HCT116 (cell line): Measurements from ENCODE around the gene SH2D7. TPM values are rescaled to one million over a fixed set of nuclear protein-coding genes. Genes with fewer than 3 reads are reported as not detected.

Source experiments
- ATAC-seq: fragments of 200-7000 bp; cut with Tn5 transposase; 2 replicates; pipeline ENCODE4 v1.9.1; 2020; ENCODE audit warnings: mild to moderate bottlenecking, moderate library complexity
- BruUV-seq: library from RNA; stranded (reverse); fragments of 400-500 nt; replicated peaks from 2 replicates; lab custom pipeline; 2021; lab: Mats Ljungman, UMichigan
- CTCF ChIA-PET: fragments of 300-600 bp; sonication (Branson Sonifier 250); formaldehyde crosslinking; loops from one replicate; lab custom pipeline; 2021; ENCODE audit warnings: antibody characterized with exemption; lab: Charles Lee
- POLR2A ChIA-PET: fragments of 300-600, 350-600 bp; sonication (Branson Sonifier 250); formaldehyde crosslinking; loops from one replicate; lab custom pipeline; 2021; ENCODE audit warnings: antibody characterized with exemption; lab: Charles Lee
- RAD21 ChIA-PET, 2 experiments: fragments of 300-600 bp; sonication (Branson Sonifier 250); formaldehyde crosslinking; loops; one replicate each; lab custom pipeline; 2023; ENCODE audit warnings: low total read pairs in 2 of 2; ENCODE audit not compliant: uncharacterized antibody in 2 of 2, unreplicated experiment in 2 of 2, low non-redundant PET in 1 of 2; lab: Charles Lee
- DNase-seq: peaks from one replicate; pipeline ENCODE4 v3.0.0-alpha.2; 2010; ENCODE audit warnings: low read depth, low spot score
- H2AFZ ChIP-seq: fragments of 200-600 bp; shearing (Covaris generic), sonication (generic); 2 replicates; pipeline ENCODE4 v1.6.1; 2017; ENCODE audit warnings: low read depth, mixed run types, mixed read lengths, antibody characterized with exemption, low read length; ENCODE audit not compliant: poor library complexity, severe bottlenecking
- H3K27ac ChIP-seq: 2 replicates; pipeline ENCODE4 v1.5.1; 2012; ENCODE audit warnings: low read depth, low read length
- H3K27me3 ChIP-seq: fragments of 200-600 bp; sonication (generic); 2 replicates; pipeline ENCODE4 v1.6.1; 2016; ENCODE audit warnings: mixed run types, low read length, mixed read lengths; ENCODE audit not compliant: insufficient read depth
- H3K36me3 ChIP-seq, 2 experiments: fragments of 200-500 bp in 1 of 2; fragments of 200-600 bp in 1 of 2; sonication (Bioruptor generic) in 1 of 2; sonication (generic) in 1 of 2; 2 replicates each; pipeline versions ENCODE4 v1.5.1 to v1.6.1; 2014 to 2016; ENCODE audit warnings: low read length in 2 of 2, inconsistent platforms in 1 of 2, mixed read lengths in 1 of 2, mixed run types in 1 of 2; ENCODE audit not compliant: insufficient read depth in 2 of 2, control insufficient read depth in 1 of 2
- H3K4me1 ChIP-seq, 2 experiments: fragments of 200-600 bp in 1 of 2; sonication (generic) in 1 of 2; 2 replicates each; pipeline versions ENCODE4 v1.5.1 to v1.6.1; 2012 to 2017; ENCODE audit warnings: low read length in 2 of 2, inconsistent platforms in 1 of 2, mild to moderate bottlenecking in 1 of 2, mixed read lengths in 1 of 2, mixed run types in 1 of 2, moderate library complexity in 1 of 2; ENCODE audit not compliant: insufficient read depth in 2 of 2, control insufficient read depth in 1 of 2
- H3K4me2 ChIP-seq: fragments of 200-600 bp; sonication (generic); 2 replicates; pipeline ENCODE4 v1.6.1; 2017; ENCODE audit warnings: mixed run types, low read length, mixed read lengths
- H3K4me3 ChIP-seq, 2 experiments: fragments of 200-600 bp in 1 of 2; sonication (generic) in 1 of 2; replicated peaks in 1 of 2; 2 replicates each; pipeline ENCODE4 v1.5.1; 2011 to 2016; ENCODE audit warnings: low read length in 2 of 2, control low read depth in 1 of 2, low read depth in 1 of 2, mild to moderate bottlenecking in 1 of 2, mixed read lengths in 1 of 2, mixed run types in 1 of 2
- H3K79me2 ChIP-seq: fragments of 200-600 bp; sonication (generic); 2 replicates; pipeline ENCODE4 v1.6.1; 2017; ENCODE audit warnings: mild to moderate bottlenecking, mixed run types, low read length, moderate library complexity, mixed read lengths; ENCODE audit not compliant: insufficient read depth
- H3K9ac ChIP-seq: fragments of 200-600 bp; sonication (generic); 2 replicates; pipeline ENCODE4 v1.6.1; 2016; ENCODE audit warnings: low read length, mixed read lengths
- H3K9me2 ChIP-seq: fragments of 200-600 bp; sonication (generic), shearing (Covaris generic); 2 replicates; pipeline ENCODE4 v1.6.1; 2017; ENCODE audit warnings: mixed run types, mild to moderate bottlenecking, moderate library complexity; ENCODE audit not compliant: insufficient read depth
- H3K9me3 ChIP-seq, 2 experiments: fragments of 200-500 bp in 1 of 2; fragments of 200-600 bp in 1 of 2; sonication (Bioruptor generic) in 1 of 2; sonication (generic) in 1 of 2; 2 replicates each; pipeline ENCODE4 v1.6.1; 2014 to 2017; ENCODE audit warnings: low read length in 2 of 2, mixed read lengths in 2 of 2, inconsistent platforms in 1 of 2, low read depth in 1 of 2, mild to moderate bottlenecking in 1 of 2, mixed run types in 1 of 2, moderate library complexity in 1 of 2; ENCODE audit not compliant: control insufficient read depth in 1 of 2, insufficient read depth in 1 of 2
- H4K20me1 ChIP-seq: fragments of 200-600 bp; sonication (generic), shearing (Covaris generic); 2 replicates; pipeline ENCODE4 v1.6.1; 2017; ENCODE audit warnings: mixed run types, mild to moderate bottlenecking, moderate library complexity; ENCODE audit not compliant: insufficient read depth
- CEBPB ChIP-seq: IDR thresholded peaks from 2 replicates; pipeline ENCODE4 v1.6.1; 2012; ENCODE audit warnings: low read depth
- ELF1 ChIP-seq: IDR thresholded peaks from 2 replicates; pipeline ENCODE4 v1.6.1; 2012; ENCODE audit warnings: low read depth, borderline replicate concordance
- EZH2 ChIP-seq: fragments of 200-600 bp; sonication (generic); IDR thresholded peaks from 2 replicates; pipeline ENCODE4 v1.6.1; 2017; ENCODE audit warnings: antibody characterized with exemption, mixed run types
- MAX ChIP-seq: IDR thresholded peaks from 2 replicates; pipeline ENCODE4 v1.6.1; 2012
- POLR2A ChIP-seq: IDR thresholded peaks from 2 replicates; pipeline ENCODE4 v1.7.0; 2011; ENCODE audit warnings: borderline replicate concordance; ENCODE audit not compliant: insufficient read depth, insufficient read length; ENCODE audit errors: extremely low read depth
- POLR2AphosphoS5 ChIP-seq: IDR thresholded peaks from 2 replicates; pipeline ENCODE4 v1.6.1; 2011; ENCODE audit warnings: mild to moderate bottlenecking, low read depth, low read length, moderate library complexity
- RAD21 ChIP-seq: IDR thresholded peaks from 2 replicates; pipeline ENCODE4 v1.6.1; 2012; ENCODE audit warnings: low read depth, mild to moderate bottlenecking
- ZBTB33 ChIP-seq: IDR thresholded peaks from 2 replicates; pipeline ENCODE4 v1.6.1; 2011; ENCODE audit warnings: mild to moderate bottlenecking, low read length, moderate library complexity; ENCODE audit not compliant: insufficient replicate concordance; ENCODE audit errors: extremely low read depth
- intact Hi-C: fragments of 100-400 bp; cut with micrococcal nuclease; formaldehyde crosslinking; loops from 2 replicates; pipeline ENCODE4 v1.10.0; 2022
- total RNA-seq: library from RNA; stranded (reverse); gene quantifications from one replicate; pipeline ENCODE4 v1.2.1, GENCODE V29; 2021; ENCODE audit not compliant: unreplicated experiment

Gene SH2D7
- total RNA-seq, 1 experiment from 2014 or later, result not detected

DNA sequence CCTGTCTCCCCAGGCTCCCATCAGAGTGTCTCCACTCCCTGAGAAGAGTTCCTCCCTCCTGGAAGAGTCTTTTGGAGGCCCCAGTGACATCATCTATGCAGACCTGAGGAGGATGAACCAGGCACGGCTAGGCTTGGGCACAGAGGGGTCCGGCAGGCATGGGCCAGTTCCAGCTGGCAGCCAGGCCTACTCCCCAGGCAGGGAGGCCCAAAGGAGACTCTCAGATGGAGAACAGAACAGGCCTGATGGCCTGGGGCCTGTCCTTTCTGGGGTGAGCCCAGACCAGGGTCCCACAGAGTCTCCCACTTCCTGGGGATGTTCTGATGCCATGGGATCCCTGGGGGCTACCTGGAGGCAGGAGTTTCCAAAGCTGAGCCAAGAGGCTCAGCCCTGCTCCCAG lies 8.5 kb downstream of the SH2D7 start:
- no TSS peak for BruUV-seq
- Histone ChIP-seq H3K9me3 (no peaks in the 10 kb centered on the region), H3K9me2 (no peaks in the 10 kb centered on the region), H3K9ac (no peak overlapping the region), H3K27me3 (no peaks in the 10 kb centered on the region), H3K36me3 (no peaks in the 10 kb centered on the region), H3K4me3 (no peak overlapping the region), H3K4me2 (no peak overlapping the region), H4K20me1 (no peaks in the 10 kb centered on the region), H2AFZ (no peak overlapping the region), H3K79me2 (no peaks in the 10 kb centered on the region), H3K4me1 (no peaks in the 10 kb centered on the region), H3K27ac (no peak overlapping the region)
- intact Hi-C loops, result no loop called here
- no peak for DNase-seq
- ChIA-PET RAD21 (no interaction called here), CTCF (no interaction called here), POLR2A (interaction anchor here (1.0 kb wide), 1 partner anchor 10 kb away, joined by 3 read pairs; no protein-coding TSS in a partner anchor)
- no peak for ATAC-seq
- TF ChIP-seq ZBTB33, result no peak
- TF ChIP-seq POLR2AphosphoS5, result no peak
- no peak for TF ChIP-seq CEBPB
- TF ChIP-seq POLR2A, result no peak
- no peak for TF ChIP-seq ELF1
- no peak for TF ChIP-seq MAX
- TF ChIP-seq RAD21, result no peak
- TF ChIP-seq EZH2, result no peak
